Loucy (cell line): Measurements from ENCODE around the gene FOLR2.

Source experiments
- H2AFZ ChIP-seq: fragments of 200-600 bp; sonication (generic); 2 replicates; pipeline ENCODE4 v1.6.0; 2016; ENCODE audit warnings: antibody characterized with exemption, mild to moderate bottlenecking, low read length, moderate library complexity
- H3F3A ChIP-seq: fragments of 200-600 bp; 2 replicates; pipeline ENCODE4 v1.6.0; 2016; ENCODE audit warnings: antibody characterized with exemption, low read depth, mild to moderate bottlenecking
- H3K27me3 ChIP-seq: fragments of 200-600 bp; sonication (generic); 2 replicates; pipeline ENCODE4 v1.6.1; 2014; ENCODE audit warnings: low read length, mild to moderate bottlenecking; ENCODE audit not compliant: insufficient read depth, poor library complexity, severe bottlenecking
- H3K36me3 ChIP-seq: fragments of 200-600 bp; sonication (generic); 2 replicates; pipeline ENCODE4 v1.6.1; 2016; ENCODE audit warnings: low read length; ENCODE audit not compliant: insufficient read depth
- H3K4me1 ChIP-seq: fragments of 200-600 bp; sonication (generic); 2 replicates; pipeline ENCODE4 v1.5.1; 2014; ENCODE audit warnings: low read length, mild to moderate bottlenecking; ENCODE audit not compliant: insufficient read depth, poor library complexity, severe bottlenecking
- H3K4me2 ChIP-seq: fragments of 200-600 bp; sonication (generic); 2 replicates; pipeline ENCODE4 v1.6.0; 2014; ENCODE audit warnings: antibody characterized with exemption, low read length, low read depth, mild to moderate bottlenecking; ENCODE audit not compliant: poor library complexity, severe bottlenecking
- H3K4me3 ChIP-seq: fragments of 200-600 bp; sonication (generic); 2 replicates; pipeline ENCODE4 v1.5.1; 2014; ENCODE audit warnings: low read length, mild to moderate bottlenecking, mixed read lengths; ENCODE audit not compliant: poor library complexity, severe bottlenecking
- H3K79me2 ChIP-seq: fragments of 200-600 bp; sonication (generic); 2 replicates; pipeline ENCODE4 v1.6.1; 2014; ENCODE audit warnings: low read length; ENCODE audit not compliant: insufficient read depth
- H3K9ac ChIP-seq: fragments of 200-600 bp; sonication (generic); 2 replicates; pipeline ENCODE4 v1.6.0; 2014; ENCODE audit warnings: mild to moderate bottlenecking, low read depth, low read length, moderate library complexity; ENCODE audit not compliant: poor library complexity, severe bottlenecking
- H3K9me2 ChIP-seq: fragments of 200-600 bp; sonication (generic); replicated peaks from 2 replicates; pipeline ENCODE4 v1.6.1; 2016; ENCODE audit warnings: low read depth, low read length, mixed read lengths
- H3K9me3 ChIP-seq: fragments of 200-600 bp; sonication (generic); 2 replicates; pipeline ENCODE4 v1.6.1; 2014; ENCODE audit warnings: mild to moderate bottlenecking, antibody characterized with exemption, low read length, low read depth; ENCODE audit not compliant: insufficient read depth
- H4K20me1 ChIP-seq: fragments of 200-600 bp; sonication (generic); 2 replicates; pipeline ENCODE4 v1.6.0; 2014; ENCODE audit warnings: antibody characterized with exemption, low read length, mild to moderate bottlenecking; ENCODE audit not compliant: insufficient read depth, poor library complexity, severe bottlenecking
- CTCF ChIP-seq: fragments of 200-600 bp; sonication (generic); conservative IDR thresholded peaks from 2 replicates; pipeline ENCODE4 v1.5.1; 2014; ENCODE audit warnings: mild to moderate bottlenecking, antibody characterized with exemption, low read length
- EZH2phosphoT487 ChIP-seq: fragments of 200-600 bp; IDR thresholded peaks from 2 replicates; pipeline ENCODE4 v1.6.1; 2018; ENCODE audit warnings: antibody characterized with exemption, mild to moderate bottlenecking, moderate library complexity, borderline replicate concordance

FOLR2 gene

GRCh38 chr11:72228844-72229231 is 12.2 kb downstream of the FOLR2 start:
- no peaks in the 10 kb centered on the region for H3K9me3 ChIP-seq
- H3F3A ChIP-seq: no peaks in the 10 kb centered on the region
- no peak overlapping the region for H3K4me2 ChIP-seq
- H4K20me1 ChIP-seq: peaks cover 24% of the 10 kb centered on the region
- no peak overlapping the region for H3K9ac ChIP-seq
- H3K36me3 ChIP-seq: peaks cover 56% of the 10 kb centered on the region; the same call in 1 of the 2 replicates
- no peaks in the 10 kb centered on the region for H3K9me2 ChIP-seq
- H3K27me3 ChIP-seq: no peaks in the 10 kb centered on the region
- peaks cover 25% of the 10 kb centered on the region for H3K4me1 ChIP-seq
- peaks cover 37% of the 10 kb centered on the region for H3K79me2 ChIP-seq
- no peak overlapping the region for H3K4me3 ChIP-seq
- no peak overlapping the region for H2AFZ ChIP-seq
- no peak for TF ChIP-seq EZH2phosphoT487
- TF ChIP-seq CTCF: no peak

- Histone ChIP-seq H3K36me3 (peaks cover 58% of the 10 kb centered on the region; the same call in 1 of the 2 replicates), H3K79me2 (peaks cover 32% of the 10 kb centered on the region), H3F3A (no peaks in the 10 kb centered on the region), H3K9me2 (no peaks in the 10 kb centered on the region), H2AFZ (no peak overlapping the region), H3K4me2 (no peak overlapping the region), H3K4me1 (peaks cover 20% of the 10 kb centered on the region), H4K20me1 (peaks cover 24% of the 10 kb centered on the region), H3K9me3 (no peaks in the 10 kb centered on the region), H3K27me3 (no peaks in the 10 kb centered on the region), H3K4me3 (no peak overlapping the region), H3K9ac (no peak overlapping the region)
- TF ChIP-seq CTCF (no peak), EZH2phosphoT487 (no peak)
Measured at GRCh38 chr11:72229336-72229924, 12.8 kb downstream of the FOLR2 start.

- H4K20me1 ChIP-seq: peaks cover 22% of the 10 kb centered on the region
- H3K9me3 ChIP-seq: no peaks in the 10 kb centered on the region
- H3F3A ChIP-seq: no peaks in the 10 kb centered on the region
- H3K9me2 ChIP-seq: no peaks in the 10 kb centered on the region
- peaks cover 20% of the 10 kb centered on the region for H3K4me1 ChIP-seq
- H3K27me3 ChIP-seq: no peaks in the 10 kb centered on the region
- no peak overlapping the region for H3K4me3 ChIP-seq
- no peak overlapping the region for H2AFZ ChIP-seq
- no peak for TF ChIP-seq CTCF
- no peak for TF ChIP-seq EZH2phosphoT487
- H3K4me2 ChIP-seq: no peak overlapping the region
- peaks cover 62% of the 10 kb centered on the region; the same call in 1 of the 2 replicates for H3K36me3 ChIP-seq
- peaks cover 25% of the 10 kb centered on the region for H3K79me2 ChIP-seq
- no peak overlapping the region for H3K9ac ChIP-seq
Measured at GRCh38 chr11:72229925-72230763, 13.6 kb downstream of the FOLR2 start.
